HG02870 (cell line): ENCODE measurements around the gene NLRP6.
"Not testable (repeated sequence)": the region's sequence is repeated elsewhere in the genome, so short reads cannot be mapped to it uniquely, and the experiment has no call there.

Source experiments
- ATAC-seq: cut with Tn5 transposase; IDR thresholded peaks from one replicate; pipeline ENCODE4 v1.9.1; 2021; ENCODE audit warnings: mild to moderate bottlenecking, moderate library complexity; ENCODE audit not compliant: unreplicated experiment

NLRP6 gene

GRCh38 chr11:319121-319887 is 41.1 kb downstream of the NLRP6 start:
- not testable (repeated sequence) for ATAC-seq

- ATAC-seq: not testable (repeated sequence)
These were observed 41.7 kb downstream of the NLRP6 start for GRCh38 chr11:319888-320273.

GRCh38 chr11:324156-324555 is 45.9 kb downstream of the NLRP6 start:
- no peak for ATAC-seq

- not testable (repeated sequence) for ATAC-seq
These were observed 46.6 kb downstream of the NLRP6 start for GRCh38 chr11:324593-325517.

GRCh38 chr11:325796-326591 is 47.8 kb downstream of the NLRP6 start:
- no peak for ATAC-seq

- ATAC-seq: no peak
These were observed 48.3 kb downstream of the NLRP6 start for GRCh38 chr11:326592-326841.

- ATAC-seq: peak; percentile 58
These were observed 48.8 kb downstream of the NLRP6 start for GRCh38 chr11:326842-327580.

- ATAC-seq: no peak
These were observed 49.3 kb downstream of the NLRP6 start for GRCh38 chr11:327581-327923.

- no peak for ATAC-seq
These were observed 49.8 kb downstream of the NLRP6 start for GRCh38 chr11:328012-328411.

- not testable (repeated sequence) for ATAC-seq
These were observed 50.4 kb downstream of the NLRP6 start for GRCh38 chr11:328516-329100.

- ATAC-seq: no peak
These were observed 51.7 kb downstream of the NLRP6 start for GRCh38 chr11:329886-330253.

GRCh38 chr11:330307-330693 is 52.1 kb downstream of the NLRP6 start:
- ATAC-seq: no peak

- ATAC-seq: no peak
These were observed 52.6 kb downstream of the NLRP6 start for GRCh38 chr11:330694-331357.

GRCh38 chr11:331358-332060 is 53.3 kb downstream of the NLRP6 start:
- ATAC-seq: no peak

GRCh38 chr11:332651-333480 is 54.7 kb downstream of the NLRP6 start:
- no peak for ATAC-seq

GRCh38 chr11:333616-334263 is 55.5 kb downstream of the NLRP6 start:
- not testable (repeated sequence) for ATAC-seq

GRCh38 chr11:334264-334994 is 56.2 kb downstream of the NLRP6 start:
- ATAC-seq: no peak
